ENCODE measurements around the gene NECAB2. TPM values are rescaled to one million over a fixed set of nuclear protein-coding genes. Genes with fewer than 3 reads are reported as not detected.

Gene NECAB2
- total and polyA plus RNA-seq, 2 of the 8 experiments (the other 6 are each of a cell fraction or from before 2014, with no cell fraction given): 3.6 to 4.2 TPM

- Histone ChIP-seq H4K5ac (ENCODE audit: insufficient read length, low read depth, low read length) (no peak overlapping the region), H3K9ac (replicated peaks in 1 of 4; ENCODE audit: extremely low read depth in 1 of 4, low read depth in 3 of 4, low read length in 3 of 4) (no peak overlapping the region), H3K36me3 (ENCODE audit: control insufficient read depth in 2 of 4, insufficient read depth in 4 of 4, low read length in 3 of 4) (peaks cover 0 to 5% (median 2%) of the 10 kb centered on the region in 4 experiments; a peak in 2 of 8 replicates), H4K20me1 (replicated peaks in 1 of 2; ENCODE audit: control insufficient read depth in 1 of 2, insufficient read depth in 2 of 2, low read length in 2 of 2) (no peaks in the 10 kb centered on the region), H4K8ac (ENCODE audit: extremely low read depth, insufficient read depth, low read length) (no peak overlapping the region), H2BK12ac (ENCODE audit: low read depth, low read length) (no peak overlapping the region), H3K79me1 (ENCODE audit: low read depth, low read length) (no peaks in the 10 kb centered on the region), H3K9me3 (ENCODE audit: insufficient read depth in 2 of 2, low read depth in 1 of 2, low read length in 1 of 2) (peaks cover 16 to 22% of the 10 kb centered on the region in 2 experiments), H2AFZ (ENCODE audit: low read length) (no peak overlapping the region), H3K4me3 (ENCODE audit: extremely low read depth in 1 of 4, insufficient read depth in 2 of 4, low read depth in 3 of 4, low read length in 4 of 4) (no peak overlapping the region), H2BK120ac (replicated peaks; ENCODE audit: low read depth, low read length) (no peak overlapping the region), H2BK5ac (ENCODE audit: low read depth, low read length) (no peak overlapping the region), H3K79me2 (ENCODE audit: control insufficient read depth in 1 of 2, insufficient read depth in 2 of 2, low read length in 2 of 2) (no peaks in the 10 kb centered on the region), H3K27me3 (replicated peaks in 1 of 4; ENCODE audit: control insufficient read depth in 3 of 4, extremely low read depth in 1 of 4, insufficient read depth in 3 of 4, low read length in 3 of 4) (no peaks in the 10 kb centered on the region), H3K4me1 (replicated peaks in 1 of 4; ENCODE audit: control insufficient read depth in 3 of 4, insufficient read depth in 4 of 4, low read length in 3 of 4) (peaks cover 0 to 3% (median 0%) of the 10 kb centered on the region in 4 experiments; a peak in 1 of 7 replicates), H2AK5ac (ENCODE audit: low read depth, low read length) (no peak overlapping the region), H3K18ac (ENCODE audit: extremely low read depth, low read length) (no peak overlapping the region), H4K91ac (replicated peaks; ENCODE audit: insufficient read length, low read length) (no peak overlapping the region), H3K27ac (ENCODE audit: low read depth, low read length) (no peak overlapping the region), H2BK15ac (ENCODE audit: low read length) (no peak overlapping the region), H3K56ac (replicated peaks; ENCODE audit: insufficient read length, low read depth, low read length) (no peak overlapping the region), H3K23ac (ENCODE audit: insufficient read length) (no peak overlapping the region), H3K4ac (replicated peaks; ENCODE audit: insufficient read length, low read depth, low read length) (no peak overlapping the region), H3K23me2 (ENCODE audit: low read depth, low read length) (no peaks in the 10 kb centered on the region), H3K4me2 (ENCODE audit: insufficient read depth in 1 of 2, low read depth in 2 of 2, low read length in 2 of 2) (no peak overlapping the region), H2BK20ac (ENCODE audit: low read length) (no peak overlapping the region), H3K14ac (ENCODE audit: insufficient read length) (no peak overlapping the region)
- no peak for DNase-seq (ENCODE audit: low read depth in 1 of 2, low spot score in 2 of 2)
- POLR2A ChIA-PET (ENCODE audit: partially characterized antibody): no interaction called here
- no peak for FAIRE-seq
- CTCF ChIA-PET (ENCODE audit: partially characterized antibody): interaction anchor here (1.0 kb wide), 1 partner anchor 19 kb away, joined by 4 read pairs; no protein-coding TSS in a partner anchor
- 86% methylated on average over 15 of the region's 15 CpGs; no CpG with 5 or more reads in 1 of the 2 experiments for WGBS, 2 experiments (ENCODE audit: extremely low coverage in 1 of 2, insufficient coverage in 1 of 2, insufficient read length in 1 of 2, insufficient replicate concordance in 2 of 2, low coverage in 1 of 2, low lambda C conversion rate in 2 of 2, missing lambda C conversion rate in 1 of 2)
- TF ChIP-seq SP1 (IDR thresholded peaks at IDR 0.05; ENCODE audit: low read depth, low read length) (no peak), SIX5 (IDR thresholded peaks at IDR 0.05; ENCODE audit: low read depth, low read length) (no peak), JUN (IDR thresholded peaks at IDR 0.05; ENCODE audit: low read depth, low read length) (no peak), KDM4A (IDR thresholded peaks at IDR 0.05; ENCODE audit: low read depth, low read length, severe bottlenecking) (no peak), CREB1 (IDR thresholded peaks at IDR 0.05) (no peak), GABPA (IDR thresholded peaks at IDR 0.05; ENCODE audit: borderline replicate concordance, insufficient read depth, low read length) (no peak), RXRA (IDR thresholded peaks at IDR 0.05; ENCODE audit: insufficient read depth, low read depth, low read length) (no peak), ATF3 (IDR thresholded peaks at IDR 0.05; ENCODE audit: insufficient read depth, low read depth, low read length) (no peak), SIRT6 (IDR thresholded peaks at IDR 0.05; ENCODE audit: low read length) (no peak), POU5F1 (IDR thresholded peaks at IDR 0.05; ENCODE audit: low read depth, low read length) (no peak), CTBP2 (IDR thresholded peaks at IDR 0.05; ENCODE audit: borderline replicate concordance, insufficient read depth, insufficient read length, low read length) (no peak), HDAC6 (IDR thresholded peaks at IDR 0.05; ENCODE audit: low read depth, low read length) (no peak), ZNF274 (IDR thresholded peaks at IDR 0.05; ENCODE audit: borderline replicate concordance, extremely low read depth, low read length) (no peak)
These were observed 7.7 kb downstream of the NECAB2 start for GRCh38 chr16:83975590-83976260.
